Daoy (cell line): ENCODE results near the gene HECW1. TPM values are rescaled to one million over a fixed set of nuclear protein-coding genes. Genes with fewer than 3 reads are reported as not detected.
"Not testable (repeated sequence)": the region's sequence is repeated elsewhere in the genome, so short reads cannot be mapped to it uniquely, and the experiment has no call there.

Experiments used
- DNase-seq: peaks from one replicate; pipeline ENCODE4 v3.0.0-alpha.2; 2015; ENCODE audit warnings: low read depth
- total RNA-seq: library from RNA; depleted of rRNA; stranded (reverse); fragments of >200 nt; shearing (Covaris generic); gene quantifications from 2 replicates; pipeline ENCODE4 v1.2.3, GENCODE V29; 2014; rRNA removed

Gene HECW1
- 3.7 and 16.3 TPM in 2 replicates for total RNA-seq

DNA sequence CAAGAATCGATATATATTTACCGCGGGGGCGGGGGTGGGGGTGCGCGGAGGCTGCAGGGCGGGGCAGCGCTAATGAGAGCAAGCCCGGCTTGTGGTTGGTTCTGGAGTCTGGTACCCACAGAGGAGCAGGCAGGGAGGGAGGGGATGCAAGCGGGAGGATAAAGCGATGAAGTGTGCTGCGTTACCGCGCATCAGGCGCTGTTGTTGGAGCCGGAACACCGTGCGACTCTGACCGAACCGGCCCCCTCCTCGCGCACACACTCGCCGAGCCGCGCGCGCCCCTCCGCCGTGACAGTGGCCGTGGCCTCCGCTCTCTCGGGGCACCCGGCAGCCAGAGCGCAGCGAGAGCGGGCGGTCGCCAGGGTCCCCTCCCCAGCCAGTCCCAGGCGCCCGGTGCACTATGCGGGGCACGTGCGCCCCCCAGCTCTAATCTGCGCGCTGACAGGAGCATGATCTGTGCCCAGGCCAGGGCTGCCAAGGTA, at the start of gene HECW1:
Gene HECW1, plus strand, starts transcription at position 189 of the 482 bp plus-strand sequence. CDS start 131,259 bp downstream, outside the sequence.
- DNase-seq: peak; percentile 29

DNA sequence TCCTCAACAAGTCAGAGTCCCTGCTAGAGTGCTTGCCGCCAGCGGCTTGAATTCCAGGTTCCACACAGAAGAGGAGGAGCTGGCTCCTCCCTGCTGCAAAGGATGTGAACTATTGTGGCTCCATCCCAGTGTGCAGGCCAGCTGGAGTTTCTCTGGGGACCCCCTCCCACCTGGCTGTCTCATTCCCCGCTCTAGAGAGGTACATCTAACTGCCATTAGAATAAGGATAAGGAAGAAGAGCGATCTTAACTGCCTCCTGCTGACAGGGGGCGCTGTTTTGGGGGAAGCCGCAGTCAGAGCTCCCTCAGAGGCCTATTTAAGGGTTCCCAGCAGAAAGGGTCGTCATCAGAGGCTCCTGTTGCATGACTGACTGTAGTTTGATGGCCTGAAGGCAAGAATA, 40.8 kb upstream of the HECW1 start:
- peak; percentile 65 for DNase-seq

DNA sequence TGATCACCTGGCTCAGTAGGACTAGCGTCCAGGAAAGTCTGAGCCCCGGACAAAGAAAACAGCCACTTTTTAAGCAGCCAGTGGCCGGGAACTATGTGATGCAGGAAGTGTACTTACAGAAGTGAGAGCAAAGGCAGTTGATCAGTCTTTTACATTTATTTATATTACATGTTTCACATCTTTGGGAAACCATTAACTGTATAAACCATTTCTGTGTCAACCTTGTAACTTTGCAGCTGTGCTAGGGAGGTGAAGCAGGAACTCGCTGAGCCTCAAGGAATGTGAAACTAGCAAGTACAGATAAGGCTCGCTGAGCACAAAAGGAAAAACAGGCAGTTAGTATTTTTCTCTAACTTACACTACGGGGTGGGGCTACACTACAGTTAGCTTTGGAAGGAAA, 39.9 kb upstream of the HECW1 start:
- no peak for DNase-seq

DNA sequence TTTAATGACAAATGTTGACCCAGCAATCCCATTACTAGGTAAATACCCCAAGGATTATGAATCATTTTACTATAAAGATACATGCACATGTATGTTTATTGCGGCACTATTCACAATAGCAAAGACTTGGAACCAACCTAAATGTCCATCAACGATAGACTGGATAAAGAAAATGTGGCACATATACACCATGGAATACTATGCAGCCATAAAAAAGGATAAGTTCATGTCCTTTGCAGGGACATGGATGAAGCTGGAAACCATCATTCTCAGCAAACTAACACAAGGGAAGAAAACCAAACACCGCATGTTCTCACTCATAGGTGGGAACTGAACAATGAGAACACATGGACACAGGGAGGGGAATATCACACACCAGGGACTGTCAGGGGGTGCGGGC, 38.6 kb upstream of the HECW1 start:
- DNase-seq: not testable (repeated sequence)

DNA sequence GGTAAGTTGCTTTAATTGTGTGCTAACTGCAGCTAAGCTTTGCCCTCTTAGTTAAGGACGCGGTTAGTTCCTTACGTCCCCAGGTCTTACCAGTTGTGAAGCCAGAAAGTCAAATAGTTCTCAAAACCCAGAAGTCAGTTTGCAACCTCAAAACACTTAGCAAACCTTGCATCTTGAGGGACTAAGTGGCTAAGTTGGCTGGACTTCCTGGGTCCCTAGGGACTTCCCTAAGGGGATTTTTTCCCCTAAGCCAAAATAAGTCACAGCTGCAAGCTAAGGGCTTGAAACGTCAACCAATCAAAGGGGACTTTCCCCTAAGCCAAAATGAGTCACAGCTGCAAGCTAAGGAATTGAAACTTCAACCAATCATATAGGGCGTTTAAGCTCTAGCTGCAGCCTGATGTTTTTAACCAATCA, 36.2 kb upstream of the HECW1 start:
- DNase-seq: peak; percentile 21

DNA sequence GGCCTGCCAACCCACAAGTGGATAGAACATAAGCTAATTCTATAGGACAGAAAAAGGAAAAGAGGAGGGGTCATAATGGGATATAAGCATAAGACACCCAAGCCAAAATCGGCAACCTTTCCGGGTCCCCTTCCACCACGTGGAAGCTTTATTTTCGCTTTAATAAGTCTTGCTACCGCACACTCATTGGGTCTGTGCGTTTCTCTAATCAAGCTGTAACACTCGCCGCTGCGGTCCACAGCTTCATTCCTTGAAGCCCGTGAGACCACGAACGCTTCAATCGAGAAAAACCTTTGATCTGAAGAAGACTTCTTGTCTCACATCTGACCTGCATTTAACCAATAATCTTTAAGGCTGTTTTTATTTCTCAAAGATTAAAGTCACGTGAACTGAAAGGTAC, 35.8 kb upstream of the HECW1 start:
- DNase-seq: no peak

DNA sequence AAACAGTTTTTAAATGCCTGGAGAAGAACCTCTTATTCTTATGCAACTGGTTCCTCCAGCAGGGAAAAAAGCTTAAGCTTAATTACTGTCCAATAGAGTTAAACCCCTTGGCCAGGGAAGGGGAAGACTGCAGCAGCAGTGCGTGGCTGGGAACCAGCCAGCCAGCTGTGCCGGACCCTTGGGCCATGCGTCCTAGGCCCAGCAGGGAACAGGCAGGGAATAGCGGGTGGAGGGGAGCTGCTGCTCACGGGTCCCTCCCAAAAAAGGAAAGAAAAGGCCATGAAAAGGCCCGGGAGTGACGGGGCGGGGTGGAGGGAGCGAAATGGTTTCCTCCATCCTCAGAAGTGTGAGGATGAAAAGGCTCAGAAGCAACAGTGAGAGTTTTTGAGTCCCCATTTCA, 35.2 kb upstream of the HECW1 start:
- DNase-seq: no peak

DNA sequence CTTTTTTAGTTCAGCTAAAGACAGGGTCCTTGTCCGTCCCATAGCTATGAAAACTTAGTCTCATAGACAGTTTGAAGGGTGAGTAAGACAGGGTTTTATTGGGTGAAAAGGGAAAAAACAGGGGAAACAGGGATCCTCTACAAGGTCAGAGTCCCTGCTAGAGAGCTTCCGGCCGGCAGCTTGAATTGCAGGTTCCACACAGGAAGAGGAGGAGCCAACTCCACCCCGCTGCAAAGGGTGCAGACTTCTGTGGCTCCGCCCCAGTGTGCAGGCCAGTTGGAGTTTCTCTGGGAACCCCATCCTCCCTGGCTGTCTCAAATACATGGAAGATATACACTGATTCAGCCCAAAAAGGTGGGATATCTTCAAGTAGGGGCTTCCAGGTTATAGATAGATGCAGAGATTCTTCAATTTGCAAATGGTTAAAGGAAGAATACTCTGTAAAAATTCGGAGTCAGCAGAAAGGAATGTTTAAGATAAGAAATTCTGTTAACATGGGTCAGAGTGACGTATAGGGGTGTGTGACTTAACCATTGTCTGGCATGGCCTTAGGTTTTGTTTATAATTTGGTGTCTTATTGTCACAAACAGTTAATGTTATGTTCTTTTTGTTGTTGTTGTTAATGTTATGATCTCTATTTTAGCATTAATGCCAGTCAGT, 34.6 kb upstream of the HECW1 start:
- peak; percentile 60 for DNase-seq

DNA sequence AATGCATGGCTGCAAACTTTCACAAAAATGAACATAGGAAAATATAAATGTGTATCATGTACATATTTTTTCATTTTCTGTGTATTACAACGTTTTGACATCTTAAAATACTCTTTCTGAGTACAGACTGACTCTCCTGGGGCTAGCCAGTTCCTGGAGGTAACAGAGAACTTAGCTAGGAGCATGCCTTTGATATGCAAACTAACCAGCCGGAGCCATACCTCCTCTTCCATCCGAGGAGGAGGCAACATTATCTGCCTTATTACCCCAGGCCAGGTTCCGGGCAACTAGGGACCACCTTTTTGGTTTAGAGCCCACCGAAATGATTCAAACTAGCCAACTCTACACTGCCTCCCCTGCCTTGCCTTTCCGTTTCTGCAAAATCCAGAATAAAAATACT, 33.7 kb upstream of the HECW1 start:
- DNase-seq: no peak

DNA sequence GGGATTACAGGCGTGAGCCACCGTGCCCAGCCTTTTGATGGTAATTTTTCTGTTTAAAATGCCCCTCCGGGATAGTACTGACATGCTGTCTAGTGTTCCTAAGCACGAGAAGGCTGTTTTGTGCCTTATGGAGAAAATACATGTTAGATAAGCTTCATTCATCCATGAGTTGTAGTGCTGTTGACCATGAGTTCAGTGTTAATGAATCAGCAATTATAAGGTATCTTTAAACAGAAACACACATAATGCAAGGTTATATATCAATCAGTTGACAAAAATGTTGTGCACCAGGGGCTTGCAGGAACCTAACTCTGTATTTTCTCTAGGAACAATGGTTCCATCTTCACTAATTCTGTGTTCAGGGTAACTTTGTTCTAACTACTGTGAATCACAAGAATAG, 30.8 kb upstream of the HECW1 start:
- no peak for DNase-seq

DNA sequence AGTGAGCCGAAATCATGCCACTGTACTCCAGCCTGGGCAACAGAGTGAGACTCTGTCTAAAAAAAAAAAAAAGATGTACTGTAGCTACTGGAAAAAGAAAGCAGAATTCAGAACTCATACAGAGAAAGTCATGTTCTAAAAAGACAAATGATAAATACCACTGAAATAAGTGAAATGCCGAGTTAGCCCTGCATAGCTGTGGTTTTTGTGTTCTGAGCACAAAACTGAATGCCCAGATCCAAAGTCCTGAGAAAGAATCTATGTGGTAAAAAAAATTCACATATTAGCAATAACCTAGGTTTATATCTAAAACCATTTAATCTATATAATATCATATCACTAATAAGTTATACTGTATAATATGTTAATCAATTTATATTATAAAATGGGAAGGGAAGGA, 29.3 kb upstream of the HECW1 start:
- no peak for DNase-seq

DNA sequence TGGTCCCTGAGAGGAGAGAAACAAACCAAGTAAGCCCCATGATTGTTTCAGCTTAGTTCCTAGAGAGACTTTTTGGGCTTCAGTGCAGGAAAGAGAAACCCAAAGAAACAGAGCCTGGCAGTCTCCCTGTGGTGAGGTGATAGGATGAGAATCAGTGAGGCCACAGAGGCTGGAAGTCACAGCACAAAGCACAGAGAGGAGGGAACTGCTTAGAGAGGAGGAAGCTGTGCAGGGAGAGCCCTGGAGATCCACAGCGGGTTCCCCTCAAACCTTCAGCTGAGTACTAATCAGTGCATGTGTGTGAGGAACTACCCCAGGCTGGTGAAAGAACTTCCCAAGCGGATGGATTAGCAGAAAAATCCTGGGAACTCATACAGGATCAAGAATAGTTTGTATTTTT, 27.4 kb upstream of the HECW1 start:
- DNase-seq: no peak

DNA sequence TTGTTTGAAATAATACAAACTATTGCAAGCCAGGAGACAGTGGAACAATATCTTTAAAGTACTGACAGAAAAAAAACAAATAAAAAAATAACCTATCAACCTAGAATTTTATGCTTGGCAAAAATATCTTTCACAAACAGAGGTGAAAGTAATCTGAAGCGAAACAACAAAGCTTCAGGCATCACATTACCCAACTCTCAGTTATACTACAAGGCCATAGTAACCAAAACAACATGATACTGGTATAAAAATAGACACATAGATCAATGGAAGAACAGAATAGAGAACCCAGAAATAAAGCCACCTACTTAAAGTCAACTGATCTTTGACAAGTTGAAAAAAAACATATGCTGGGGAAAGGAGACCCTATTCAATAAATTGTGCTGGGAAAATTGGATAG, 26.5 kb upstream of the HECW1 start:
- no peak for DNase-seq

DNA sequence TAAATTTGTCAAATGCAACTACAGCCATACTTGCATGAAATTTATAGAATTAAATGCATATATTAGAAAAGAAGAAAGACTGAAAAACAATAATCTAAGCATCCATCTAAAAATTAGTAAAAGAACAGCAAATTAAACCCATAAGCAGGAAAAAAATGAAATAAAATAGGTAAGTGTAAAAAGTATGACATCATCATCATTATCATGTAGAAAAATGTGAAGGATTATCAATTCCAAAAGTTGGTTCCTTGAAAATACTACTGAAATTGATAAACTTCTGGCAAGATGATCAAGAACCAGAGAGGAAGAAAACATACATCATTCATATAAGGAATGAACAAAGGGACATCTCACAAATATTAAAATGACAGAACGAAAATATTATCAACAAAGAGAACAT, 19.6 kb upstream of the HECW1 start:
- DNase-seq: no peak

DNA sequence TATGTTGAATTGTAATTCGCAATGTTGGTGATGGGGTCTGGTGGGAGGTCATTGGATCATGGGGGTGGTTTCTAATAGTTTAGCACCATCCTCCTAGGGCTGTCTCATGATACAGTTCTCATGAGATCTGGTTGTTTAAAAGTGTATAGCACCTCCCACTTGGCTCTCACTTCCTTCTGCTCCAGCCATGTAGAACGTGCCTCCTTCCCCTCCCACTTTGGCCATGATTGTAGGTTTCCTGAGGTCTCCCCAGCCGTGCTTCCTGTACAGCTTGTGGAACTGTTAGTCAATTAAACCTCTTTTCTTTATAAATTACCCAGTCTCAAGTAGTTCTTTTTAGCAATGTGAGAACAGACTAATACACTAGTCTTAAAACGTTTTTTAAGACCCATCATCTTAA, 15.6 kb upstream of the HECW1 start:
- DNase-seq: no peak

DNA sequence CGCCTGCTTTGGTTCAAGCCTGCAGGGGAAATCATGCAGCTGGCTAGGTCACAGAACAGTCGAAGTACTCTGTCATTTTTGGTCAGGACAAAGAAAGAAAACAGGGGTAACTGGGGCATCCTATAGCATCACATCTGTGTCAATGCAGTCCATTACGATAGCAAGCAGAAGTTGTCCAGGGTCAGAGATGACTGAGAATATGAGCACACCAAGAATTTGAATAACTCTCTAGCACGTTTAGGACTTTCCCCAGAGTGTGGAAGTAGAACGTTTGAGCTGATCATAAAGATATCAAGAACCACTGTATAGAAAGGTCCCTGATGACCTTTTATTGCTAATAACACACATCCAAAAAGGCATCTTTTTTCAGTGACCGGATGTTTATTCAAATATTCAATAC, 12.7 kb upstream of the HECW1 start:
- DNase-seq: no peak

DNA sequence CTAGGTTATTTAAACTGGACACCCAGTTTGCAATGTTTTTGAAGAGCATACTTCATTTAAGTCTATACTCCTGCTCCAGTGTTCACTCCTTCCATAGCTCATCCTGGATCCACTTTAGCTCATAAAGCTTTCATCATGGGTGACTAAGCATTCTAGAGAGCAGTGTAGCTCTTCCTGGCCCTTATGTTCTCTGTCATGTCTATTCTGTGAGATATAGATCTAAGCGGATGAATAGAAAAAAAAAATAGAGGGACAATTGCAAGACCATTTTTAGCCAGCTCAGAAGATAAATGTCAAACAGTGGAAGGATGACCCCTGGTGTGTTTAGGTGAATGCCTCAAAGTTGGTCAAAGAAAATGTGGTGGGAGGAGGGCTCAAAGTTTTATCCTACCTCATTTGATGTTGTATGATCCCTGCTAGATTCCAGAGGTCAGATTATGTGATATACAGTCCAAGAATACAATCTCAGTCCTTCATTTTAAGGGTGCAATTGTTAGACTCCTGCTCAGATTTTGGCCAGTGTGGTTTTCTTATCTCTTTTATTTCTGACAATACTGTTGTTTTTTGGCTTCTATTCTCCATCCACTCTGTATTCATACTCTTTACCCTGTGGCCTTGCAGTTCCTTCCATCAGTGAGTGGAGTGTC, 7.5 kb upstream of the HECW1 start:
- no peak for DNase-seq

DNA sequence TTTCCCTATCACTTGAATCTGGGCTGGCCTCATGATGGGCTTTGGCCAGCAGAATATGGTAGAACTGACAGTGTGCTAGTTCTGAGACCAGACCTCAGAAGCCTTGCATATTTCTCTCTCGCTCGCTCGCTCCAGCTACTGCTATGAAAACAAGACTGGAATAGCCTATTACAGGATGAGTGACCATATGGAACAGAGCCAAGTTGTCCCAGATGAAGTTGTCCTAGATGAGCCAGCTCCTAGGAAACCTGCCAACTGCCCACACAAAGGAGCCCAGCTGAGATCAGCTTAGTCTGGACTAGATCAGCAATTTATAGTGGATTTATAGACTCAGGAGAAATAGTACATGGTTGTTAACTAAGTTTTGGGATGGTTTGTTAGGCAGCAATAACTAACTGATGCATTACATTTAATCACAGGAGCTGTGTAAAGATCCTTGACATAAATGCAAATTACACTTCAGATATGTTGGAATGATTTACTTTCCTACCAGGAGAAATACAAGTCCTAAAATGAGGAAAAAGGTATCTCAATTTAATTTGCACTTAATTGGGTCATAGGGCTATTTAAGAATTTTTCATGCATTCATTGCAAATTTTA, 6.8 kb upstream of the HECW1 start:
- peak; percentile 52 for DNase-seq

DNA sequence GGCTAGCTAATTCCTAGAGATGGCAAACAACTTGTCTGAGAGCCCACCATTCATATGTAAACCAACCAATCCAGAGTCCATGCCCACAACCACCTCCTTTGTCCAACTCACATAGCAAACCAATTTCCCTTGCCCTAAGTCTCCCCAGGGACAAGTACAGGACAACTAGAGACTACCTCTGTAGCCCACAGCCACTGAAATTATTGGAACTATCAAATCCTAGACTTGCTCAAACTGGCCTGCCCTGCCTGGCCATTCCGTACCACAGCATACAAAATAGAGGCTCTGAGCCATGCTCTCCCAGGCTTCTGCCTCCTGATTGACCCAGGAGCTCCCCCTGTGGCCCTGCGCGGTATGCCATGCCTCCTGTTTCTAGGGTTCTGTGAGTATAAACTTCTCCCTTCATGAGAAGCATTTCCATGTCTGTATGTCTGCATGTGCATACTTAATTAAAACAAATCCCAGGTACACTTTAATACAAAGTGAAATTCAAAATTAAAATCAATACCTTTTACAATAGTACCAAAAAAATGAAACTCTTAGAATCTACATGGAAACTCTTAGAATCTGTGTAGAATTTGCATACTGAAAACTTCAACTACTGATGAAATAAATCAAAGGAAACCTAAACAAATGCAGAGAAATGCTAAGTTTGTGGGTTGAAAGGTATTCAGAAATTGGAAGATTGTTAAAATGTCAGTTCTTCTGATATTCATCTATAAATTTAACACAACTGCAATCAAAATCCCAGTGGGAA, 4.0 kb upstream of the HECW1 start:
- peak; percentile 80 for DNase-seq

DNA sequence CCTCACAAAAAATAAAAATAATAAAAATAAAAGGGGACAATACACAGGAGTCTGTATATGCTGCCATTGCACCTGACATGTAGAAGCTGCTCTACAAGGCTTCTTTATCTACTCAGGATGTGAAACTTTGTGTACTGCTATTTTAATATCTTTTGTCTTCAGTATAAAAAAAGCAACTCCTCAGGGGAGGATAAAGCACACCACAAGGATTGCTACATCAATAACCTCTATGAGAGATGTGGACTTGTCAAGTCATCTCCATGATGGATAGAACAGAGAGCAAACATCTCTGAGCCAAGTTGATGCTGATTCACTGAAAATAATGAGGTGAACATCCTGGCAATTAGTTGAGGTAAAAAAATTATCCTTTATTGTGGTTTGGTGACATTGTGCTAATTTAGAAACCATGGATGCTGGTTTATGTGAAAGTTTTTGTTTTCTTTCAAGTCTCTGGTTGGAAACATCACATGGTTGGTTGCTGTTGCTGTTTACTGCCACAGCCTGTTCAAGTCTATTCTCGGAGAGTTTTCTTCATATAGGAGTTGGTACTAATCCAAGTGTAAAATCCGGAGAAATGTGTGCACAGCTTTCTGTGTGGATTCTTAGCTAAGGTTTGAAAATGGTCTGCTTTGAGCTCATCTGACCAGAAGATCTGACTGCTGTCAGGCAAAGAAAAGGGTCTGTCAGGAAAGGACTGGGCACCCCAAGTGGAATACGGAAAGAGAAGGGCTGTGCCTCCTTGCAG, 1.5 kb upstream of the HECW1 start:
- DNase-seq: no peak

DNA sequence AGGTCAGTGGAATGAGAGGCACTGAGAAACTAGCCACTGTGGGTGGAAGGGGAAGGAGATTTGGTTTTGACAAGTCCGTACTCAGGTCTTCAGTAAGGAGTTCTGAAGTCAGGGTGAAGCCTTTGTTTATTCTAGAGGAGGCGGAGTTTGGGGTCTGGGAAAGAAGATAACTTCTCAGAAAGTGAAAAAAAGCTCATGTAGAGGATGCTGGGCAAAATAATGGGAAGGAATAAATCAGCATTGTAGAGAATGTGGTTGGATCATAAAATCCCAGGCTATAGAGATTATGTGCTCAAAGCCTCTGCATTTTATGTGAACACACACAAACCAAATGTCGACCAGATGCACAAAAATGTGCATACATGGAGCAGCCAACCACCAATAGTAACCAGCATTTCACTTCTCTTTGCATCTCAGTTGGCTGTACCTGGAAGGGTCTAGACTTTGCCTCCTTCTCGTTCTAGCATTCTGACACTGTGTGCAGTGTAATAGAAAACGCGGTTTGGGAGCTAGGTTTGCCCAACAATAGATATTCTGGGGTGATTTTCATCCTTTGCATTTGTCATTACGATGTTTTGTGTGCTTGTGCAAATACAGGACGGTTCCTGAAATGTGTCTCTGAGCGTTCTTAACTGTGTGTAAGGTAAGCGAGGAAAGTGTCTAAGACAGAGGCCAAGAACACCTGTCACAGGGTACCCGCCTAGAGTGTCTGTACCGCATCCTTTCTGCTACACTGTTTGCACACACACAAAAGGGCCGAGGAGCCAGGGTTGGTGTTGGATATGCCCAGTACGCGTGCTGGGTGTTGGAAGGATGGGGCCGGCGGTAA, 603 bp upstream of the HECW1 start:
- no peak for DNase-seq
